H9 (cell line): ENCODE measurements around the gene BACE2. TPM values are rescaled to one million over a fixed set of nuclear protein-coding genes. Genes with fewer than 3 reads are reported as not detected.

ENCODE experiments used
- DNase-seq: peaks from one replicate; pipeline ENCODE4 v3.0.0-alpha.2; 2017
- H2AFZ ChIP-seq: one replicate; pipeline ENCODE4 v1.6.1; 2013; ENCODE audit warnings: mild to moderate bottlenecking, low read length, control low read depth, moderate library complexity
- H2AK5ac ChIP-seq: 2 replicates; pipeline ENCODE4 v1.6.1; 2013; ENCODE audit warnings: low read length, control low read depth, mixed read lengths; ENCODE audit not compliant: insufficient read length
- H2BK120ac ChIP-seq: one replicate; pipeline ENCODE4 v1.6.1; 2013; ENCODE audit warnings: low read depth, mild to moderate bottlenecking, low read length, control low read depth, inconsistent platforms; ENCODE audit not compliant: poor library complexity, severe bottlenecking
- H2BK12ac ChIP-seq: 2 replicates; pipeline ENCODE4 v1.6.1; 2013; ENCODE audit warnings: low read length, control low read depth, mixed read lengths, low read depth; ENCODE audit not compliant: insufficient read length
- H2BK15ac ChIP-seq: 2 replicates; pipeline ENCODE4 v1.6.1; 2013; ENCODE audit warnings: low read depth, low read length, control low read depth
- H2BK20ac ChIP-seq: one replicate; pipeline ENCODE4 v1.6.1; 2013; ENCODE audit warnings: low read depth, mild to moderate bottlenecking, low read length, control low read depth, inconsistent platforms; ENCODE audit not compliant: poor library complexity, severe bottlenecking
- H2BK5ac ChIP-seq: 2 replicates; pipeline ENCODE4 v1.6.1; 2013; ENCODE audit warnings: low read length, control low read depth, mixed read lengths; ENCODE audit not compliant: insufficient read length
- H3K14ac ChIP-seq: 2 replicates; pipeline ENCODE4 v1.6.1; 2013; ENCODE audit warnings: low read length, control low read depth; ENCODE audit not compliant: insufficient read depth
- H3K18ac ChIP-seq: 2 replicates; pipeline ENCODE4 v1.6.1; 2013; ENCODE audit warnings: low read depth, mild to moderate bottlenecking, mixed read lengths, low read length, control low read depth; ENCODE audit not compliant: insufficient read length
- H3K23ac ChIP-seq: 2 replicates; pipeline ENCODE4 v1.6.1; 2013; ENCODE audit warnings: low read length, control low read depth, mixed read lengths, low read depth; ENCODE audit not compliant: insufficient read length
- H3K23me2 ChIP-seq: 2 replicates; pipeline ENCODE4 v1.6.1; 2013; ENCODE audit warnings: low read depth, mild to moderate bottlenecking, mixed read lengths, low read length, control low read depth; ENCODE audit not compliant: insufficient read length, poor library complexity, severe bottlenecking
- H3K27ac ChIP-seq: 2 replicates; pipeline ENCODE4 v1.5.1; 2013; ENCODE audit warnings: low read length, control low read depth, mixed read lengths, low read depth; ENCODE audit not compliant: insufficient read length
- H3K27me3 ChIP-seq: 2 replicates; pipeline ENCODE4 v1.6.1; 2013; ENCODE audit warnings: low read length, control low read depth, inconsistent platforms; ENCODE audit not compliant: insufficient read depth
- H3K4ac ChIP-seq: 2 replicates; pipeline ENCODE4 v1.6.1; 2013; ENCODE audit warnings: low read depth, mild to moderate bottlenecking, control low read depth, inconsistent platforms, low read length, moderate library complexity
- H3K4me1 ChIP-seq: 2 replicates; pipeline ENCODE4 v1.6.1; 2013; ENCODE audit warnings: low read length, control low read depth, inconsistent platforms; ENCODE audit not compliant: insufficient read depth
- H3K4me2 ChIP-seq: 2 replicates; pipeline ENCODE4 v1.6.1; 2013; ENCODE audit warnings: low read length, control low read depth, mixed read lengths; ENCODE audit not compliant: insufficient read length, insufficient read depth
- H3K56ac ChIP-seq: 2 replicates; pipeline ENCODE4 v1.6.1; 2013; ENCODE audit warnings: low read depth, mild to moderate bottlenecking, mixed read lengths, low read length, control low read depth; ENCODE audit not compliant: insufficient read length
- H3K79me1 ChIP-seq: 2 replicates; pipeline ENCODE4 v1.6.1; 2013; ENCODE audit warnings: low read depth, mild to moderate bottlenecking, moderate library complexity, low read length, control low read depth, inconsistent platforms; ENCODE audit not compliant: insufficient read depth, poor library complexity, severe bottlenecking
- H3K79me2 ChIP-seq: 2 replicates; pipeline ENCODE4 v1.6.1; 2013; ENCODE audit warnings: low read length, control low read depth, inconsistent platforms; ENCODE audit not compliant: insufficient read depth
- H3K9ac ChIP-seq: 2 replicates; pipeline ENCODE4 v1.6.1; 2013; ENCODE audit warnings: low read length, control low read depth, mixed read lengths; ENCODE audit not compliant: insufficient read length; ENCODE audit errors: extremely low read depth
- H3K9me3 ChIP-seq: one replicate; pipeline ENCODE4 v1.6.1; 2013; ENCODE audit warnings: low read depth, low read length, inconsistent platforms; ENCODE audit not compliant: control insufficient read depth
- H3T11ph ChIP-seq: one replicate; pipeline ENCODE4 v1.6.1; 2013; ENCODE audit warnings: mild to moderate bottlenecking, low read length, control low read depth, inconsistent platforms
- H4K20me1 ChIP-seq: one replicate; pipeline ENCODE4 v1.6.1; 2013; ENCODE audit not compliant: control insufficient read depth, insufficient read length, insufficient read depth
- H4K5ac ChIP-seq: 2 replicates; pipeline ENCODE4 v1.6.1; 2013; ENCODE audit warnings: low read depth, mild to moderate bottlenecking, mixed read lengths, low read length, control low read depth; ENCODE audit not compliant: insufficient read length
- H4K8ac ChIP-seq: replicated peaks from 2 replicates; pipeline ENCODE4 v1.6.1; 2013; ENCODE audit warnings: low read length, control low read depth, mixed read lengths, low read depth; ENCODE audit not compliant: insufficient read length
- H4K91ac ChIP-seq: 2 replicates; pipeline ENCODE4 v1.6.1; 2013; ENCODE audit warnings: low read depth, mild to moderate bottlenecking, moderate library complexity, mixed read lengths, low read length, control low read depth; ENCODE audit not compliant: insufficient read length
- H3K27ac Mint-ChIP-seq, 3 experiments: 2 replicates in 2 of 3; 3 replicates in 1 of 3; pipeline ENCODE4 v1.8.0; 2020 to 2021; ENCODE audit warnings: mixed read lengths in 3 of 3, mild to moderate bottlenecking in 1 of 3, moderate library complexity in 1 of 3
- H3K27me3 Mint-ChIP-seq: 2 replicates; pipeline ENCODE4 v1.8.0; 2021; ENCODE audit warnings: low read depth, mild to moderate bottlenecking, moderate library complexity, mixed read lengths
- H3K36me3 Mint-ChIP-seq, 3 experiments: 2 replicates in 2 of 3; 3 replicates in 1 of 3; pipeline ENCODE4 v1.8.0; 2020 to 2021; ENCODE audit warnings: low read depth in 3 of 3, mixed read lengths in 3 of 3; ENCODE audit not compliant: insufficient read depth in 1 of 3
- H3K4me1 Mint-ChIP-seq, 2 experiments: 2 replicates each; pipeline ENCODE4 v1.8.0; 2020; ENCODE audit warnings: mixed read lengths in 2 of 2
- H3K4me3 Mint-ChIP-seq, 2 experiments: 2 replicates in 1 of 2; 3 replicates in 1 of 2; pipeline ENCODE4 v1.8.0; 2020 to 2021; ENCODE audit warnings: mild to moderate bottlenecking in 2 of 2, mixed read lengths in 2 of 2, moderate library complexity in 1 of 2
- H3K9me3 Mint-ChIP-seq, 2 experiments: 2 replicates in 1 of 2; 3 replicates in 1 of 2; pipeline ENCODE4 v1.8.0; 2020; ENCODE audit warnings: mild to moderate bottlenecking in 2 of 2, mixed read lengths in 2 of 2, moderate library complexity in 1 of 2
- CTCF ChIP-seq: fragments of 200-600 bp; sonication (generic); conservative IDR thresholded peaks from 3 replicates; pipeline ENCODE4 v1.8.0; 2021; ENCODE audit warnings: antibody characterized with exemption, mild to moderate bottlenecking
- WGBS: extraction: QIAGEN DNeasy Blood & Tissue Kit; methylation state at CpG from one replicate; pipeline ENCODE4 v1.1.7; 2013; ENCODE audit warnings: missing lambda C conversion rate, low lambda C conversion rate, mixed read lengths; ENCODE audit not compliant: insufficient read length; ENCODE audit errors: extremely low coverage; 5-methylcytosine and 5-hydroxymethylcytosine counted together
- total RNA-seq: library from RNA; stranded (reverse); gene quantifications from 2 replicates; pipeline ENCODE4 v1.2.1, GENCODE V29; 2021

Gene BACE2
- total RNA-seq, 1 experiment from 2014 or later = 8.0 TPM

GRCh38 chr21:41325138-41325912 is 157.4 kb downstream of the BACE2 start:
- H3K9me3 Mint-ChIP-seq = no peaks in the 10 kb centered on the region
- no peak overlapping the region for H3T11ph ChIP-seq
- H3K4me1 Mint-ChIP-seq = peaks cover 15 to 19% of the 10 kb centered on the region in 2 experiments
- H2AK5ac ChIP-seq = no peak overlapping the region
- H3K27ac ChIP-seq = no peak overlapping the region
- H3K4ac ChIP-seq = no peak overlapping the region
- no peaks in the 10 kb centered on the region for H3K27me3 ChIP-seq
- no peaks in the 10 kb centered on the region for H3K23me2 ChIP-seq
- H4K91ac ChIP-seq = no peak overlapping the region
- no peak overlapping the region for H2AFZ ChIP-seq
- no peak overlapping the region for H3K56ac ChIP-seq
- H3K18ac ChIP-seq = no peak overlapping the region
- no peak overlapping the region for H2BK15ac ChIP-seq
- no peak overlapping the region for H4K8ac ChIP-seq
- no peak overlapping the region for H3K14ac ChIP-seq
- H3K79me2 ChIP-seq = no peaks in the 10 kb centered on the region
- peaks cover 3% of the 10 kb centered on the region; the same call in 1 of the 2 replicates for H3K4me1 ChIP-seq
- no peak overlapping the region for H3K4me2 ChIP-seq
- no peak overlapping the region for H2BK5ac ChIP-seq
- peaks cover 2% of the 10 kb centered on the region; the same call in 1 of the 2 replicates for H3K27me3 Mint-ChIP-seq
- no peaks in the 10 kb centered on the region for H3K79me1 ChIP-seq
- no peak for TF ChIP-seq CTCF
- H2BK12ac ChIP-seq = no peak overlapping the region
- H4K5ac ChIP-seq = no peak overlapping the region
- no peaks in the 10 kb centered on the region for H3K9me3 ChIP-seq
- H4K20me1 ChIP-seq = no peaks in the 10 kb centered on the region
- no peak for DNase-seq
- H3K9ac ChIP-seq = no peak overlapping the region
- no peak overlapping the region for H3K23ac ChIP-seq
- H3K36me3 Mint-ChIP-seq = no peaks in the 10 kb centered on the region
- no peak overlapping the region for H2BK20ac ChIP-seq
- no peak overlapping the region for H2BK120ac ChIP-seq
- H3K27ac Mint-ChIP-seq = no peak overlapping the region
- no CpG with 5 or more reads among the region's 7 CpGs for WGBS
- H3K4me3 Mint-ChIP-seq = no peak overlapping the region
